Stimulated activated CD8-positive, alpha-beta memory T cell treated with anti-CD3 and anti-CD28 coated beads, Interleukin-7, amount 100 ng/mL, for 24 hours (primary cell): ENCODE measurements around the gene MAP3K20.
"Not testable (repeated sequence)": the region's sequence is repeated elsewhere in the genome, so short reads cannot be mapped to it uniquely, and the experiment has no call there.

Source experiments
- DNase-seq: peaks from one replicate; pipeline ENCODE4 v3.0.0-alpha.2; 2020; ENCODE audit warnings: low read depth

Gene MAP3K20

DNA sequence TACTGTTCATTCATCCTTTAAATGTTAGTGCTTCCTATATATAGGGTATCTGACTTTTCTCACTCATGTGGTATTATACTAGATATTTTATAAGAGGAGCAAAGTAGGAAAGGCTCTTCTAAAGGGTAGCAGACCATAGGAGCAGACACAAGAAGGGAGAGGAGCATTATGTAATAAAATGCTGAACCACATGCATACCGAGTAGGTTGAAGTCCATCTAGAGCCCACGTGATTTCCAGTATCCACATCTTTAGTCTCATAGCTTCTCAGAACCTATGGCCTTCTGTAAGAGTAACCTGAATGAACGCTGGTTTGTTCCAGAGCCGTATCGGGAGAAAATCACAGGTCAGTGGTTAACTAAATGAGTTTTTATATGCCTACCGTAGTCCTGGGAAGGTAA is 85.9 kb downstream of the MAP3K20 start:
- DNase-seq: no peak

DNA sequence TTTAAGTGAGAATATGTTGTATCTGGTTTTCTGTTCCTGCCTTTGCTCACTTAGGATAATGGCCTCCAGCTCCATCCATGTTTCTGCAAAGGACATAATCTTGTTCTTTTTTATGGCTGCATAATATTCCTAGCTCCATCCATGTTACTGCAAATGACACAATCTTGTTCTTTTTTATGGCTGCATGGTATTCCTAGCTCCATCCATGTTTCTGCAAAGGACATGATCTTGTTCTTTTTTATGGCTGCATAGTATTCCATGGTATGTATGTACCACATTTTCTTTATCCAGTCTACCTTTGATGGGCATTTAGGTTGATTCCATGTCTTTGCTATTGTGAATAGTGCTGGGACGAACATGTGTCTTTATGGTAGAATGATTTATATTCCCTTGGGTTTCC is 87.7 kb downstream of the MAP3K20 start:
- DNase-seq: not testable (repeated sequence)

DNA sequence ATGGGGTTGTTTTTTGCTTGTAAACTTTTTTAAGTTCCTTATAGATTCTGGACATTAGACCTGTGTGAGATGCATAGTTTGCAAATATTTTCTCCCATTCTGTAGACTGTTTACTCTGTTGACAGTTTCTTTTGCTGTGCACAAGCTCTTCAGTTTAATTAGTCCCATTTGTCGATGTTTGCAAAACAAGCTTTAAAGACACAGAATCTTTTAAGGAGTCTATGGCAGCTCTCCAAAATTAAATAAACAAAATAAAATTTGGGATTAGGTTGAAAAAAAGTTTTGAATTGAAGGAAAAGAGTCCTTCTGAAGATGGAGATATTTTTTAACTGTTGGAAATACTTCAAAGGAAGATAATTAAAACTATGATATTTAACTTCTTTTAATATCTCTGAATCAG is 88.8 kb downstream of the MAP3K20 start:
- no peak for DNase-seq

DNA sequence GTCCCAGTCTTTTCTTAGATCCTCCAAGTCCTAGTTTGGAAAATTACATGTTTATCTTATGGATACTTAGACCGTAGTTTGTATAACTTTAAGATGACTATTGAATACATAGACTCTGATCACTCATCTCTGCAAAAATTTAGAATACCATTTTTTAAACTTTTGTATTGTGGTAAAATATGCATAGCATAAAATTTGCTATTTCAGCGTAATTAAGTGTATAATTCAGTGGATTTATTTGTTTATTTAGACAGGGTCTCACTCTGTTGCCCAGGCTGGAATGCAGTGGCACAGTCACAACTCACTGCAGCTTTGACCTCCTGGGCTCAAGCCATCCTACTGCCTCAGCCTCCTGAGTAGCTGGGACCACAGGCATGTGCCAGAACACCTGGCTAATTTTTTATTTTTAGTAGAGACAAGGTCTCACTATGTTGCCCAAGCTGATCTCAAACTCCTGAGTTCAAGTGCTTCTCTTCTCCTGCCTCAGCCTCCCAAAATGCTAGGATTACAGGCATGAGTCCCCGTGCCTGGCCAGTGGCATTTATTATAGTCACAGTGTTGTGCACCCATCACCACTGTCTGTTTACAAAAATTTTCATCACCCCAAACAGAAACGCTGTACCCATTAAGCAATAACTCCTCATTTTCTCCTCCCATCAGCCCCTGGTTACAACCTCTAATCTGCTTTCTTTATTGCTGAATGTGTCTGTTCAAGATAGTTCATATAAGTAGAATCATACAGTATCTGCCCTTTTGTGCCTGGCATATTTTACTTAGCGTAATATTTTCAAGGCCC is 90.0 kb downstream of the MAP3K20 start:
- DNase-seq: no peak

DNA sequence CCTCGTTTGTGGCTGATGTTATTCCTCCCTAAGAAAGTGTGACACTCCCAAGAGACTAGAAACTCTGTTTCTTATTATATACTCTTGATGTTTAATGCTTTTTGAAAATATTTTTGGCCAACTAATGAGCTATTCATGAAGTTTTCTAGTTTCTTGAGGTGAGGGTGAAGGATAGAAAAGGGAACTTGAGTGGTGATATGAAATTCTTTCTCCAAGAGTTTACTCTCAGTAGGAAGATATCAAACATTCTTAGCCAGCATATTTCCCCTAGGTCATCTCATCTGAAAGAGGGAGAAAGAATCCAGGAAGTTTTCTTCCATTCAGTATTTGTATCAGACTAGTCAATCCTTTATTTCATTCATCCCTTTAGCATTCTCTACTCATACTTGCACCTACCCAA is 95.7 kb downstream of the MAP3K20 start:
- DNase-seq: no peak

DNA sequence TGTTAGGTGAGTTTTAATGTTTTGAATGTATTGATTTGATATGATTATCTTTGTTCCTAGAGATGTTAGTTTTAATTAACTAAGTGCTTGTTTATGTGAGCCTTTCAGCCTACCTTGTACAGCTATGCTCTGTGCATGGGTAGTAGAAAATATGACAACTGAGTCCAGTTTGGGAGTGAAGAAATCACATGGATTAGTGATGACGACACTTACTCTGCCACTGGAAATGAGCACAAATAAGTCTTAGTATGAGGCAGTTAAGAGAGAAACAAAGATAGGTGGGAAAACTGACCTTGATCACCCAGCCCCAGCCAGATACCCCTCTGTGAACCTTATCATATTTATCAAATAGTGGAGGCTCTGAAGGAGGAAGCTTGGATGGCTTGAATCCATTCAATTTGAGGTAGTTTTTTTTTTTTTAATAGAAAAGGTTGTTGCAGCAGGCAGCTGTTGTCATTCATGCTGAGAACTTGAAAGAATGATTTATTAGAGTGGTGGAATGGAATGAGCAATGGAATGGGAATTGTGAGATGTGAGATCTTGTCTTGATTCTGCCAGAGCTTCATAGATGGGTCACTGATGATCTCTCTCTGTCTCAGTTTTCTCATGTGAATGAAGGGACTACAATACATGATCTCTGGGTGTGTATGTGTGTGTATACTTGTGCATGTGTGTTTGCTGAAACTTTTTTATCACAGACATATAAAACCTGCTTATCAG is 96.4 kb downstream of the MAP3K20 start:
- no peak for DNase-seq

DNA sequence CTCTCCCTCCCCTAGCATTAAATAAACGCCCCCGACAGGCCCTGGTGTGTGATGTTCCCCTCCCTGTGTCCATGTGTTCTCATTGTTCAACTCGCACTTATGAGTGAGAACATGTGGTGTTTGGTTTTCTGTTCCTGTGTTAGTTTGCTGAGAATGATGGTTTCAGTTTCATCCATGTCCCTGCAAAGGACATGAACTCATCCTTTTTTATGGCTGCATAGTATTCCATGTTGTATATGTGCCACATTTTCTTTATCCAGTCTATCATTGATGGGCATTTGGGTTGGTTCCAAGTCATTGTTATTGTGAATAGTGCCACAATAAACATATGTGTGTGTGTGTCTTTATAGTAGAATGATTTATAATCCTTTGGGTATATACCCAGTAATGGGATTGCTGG is 98.7 kb downstream of the MAP3K20 start:
- not testable (repeated sequence) for DNase-seq

DNA sequence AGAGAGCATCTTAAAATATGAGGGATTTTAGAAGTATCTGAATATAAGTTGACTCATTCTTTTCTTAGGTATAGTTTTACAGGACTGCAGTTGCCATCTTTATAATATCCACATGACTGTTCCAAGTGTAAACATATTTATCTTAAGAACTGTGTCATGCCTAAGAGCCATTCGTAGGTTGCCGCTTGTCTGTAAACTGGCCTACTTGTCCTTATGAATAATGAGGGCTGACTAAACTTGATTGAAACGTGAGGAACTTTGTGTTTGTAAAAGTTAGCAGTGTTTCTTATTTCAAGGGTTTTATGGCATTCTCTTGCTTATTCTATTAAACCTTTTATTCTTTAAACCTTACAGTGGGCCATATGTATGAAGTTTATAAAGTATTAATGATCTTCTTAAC is 99.6 kb downstream of the MAP3K20 start:
- no peak for DNase-seq

DNA sequence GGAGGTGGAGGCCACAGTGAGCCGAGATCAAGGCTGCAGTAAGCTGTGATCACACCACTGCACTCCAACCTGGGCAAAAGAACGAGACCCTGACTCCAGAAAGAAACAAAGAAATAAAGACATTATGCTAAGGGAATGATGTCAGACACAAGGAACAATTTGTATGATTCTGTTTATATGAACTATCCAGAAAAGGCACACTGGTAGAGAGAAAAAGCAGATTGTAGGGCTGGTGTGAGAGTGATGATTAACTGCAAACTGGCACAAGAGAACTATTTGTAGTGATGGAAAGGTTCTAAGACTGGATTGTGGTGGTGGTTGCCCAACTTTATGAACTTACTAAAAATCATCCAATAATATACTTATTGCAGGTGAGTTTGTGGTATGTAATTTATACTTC is 106.3 kb downstream of the MAP3K20 start:
- DNase-seq: no peak

DNA sequence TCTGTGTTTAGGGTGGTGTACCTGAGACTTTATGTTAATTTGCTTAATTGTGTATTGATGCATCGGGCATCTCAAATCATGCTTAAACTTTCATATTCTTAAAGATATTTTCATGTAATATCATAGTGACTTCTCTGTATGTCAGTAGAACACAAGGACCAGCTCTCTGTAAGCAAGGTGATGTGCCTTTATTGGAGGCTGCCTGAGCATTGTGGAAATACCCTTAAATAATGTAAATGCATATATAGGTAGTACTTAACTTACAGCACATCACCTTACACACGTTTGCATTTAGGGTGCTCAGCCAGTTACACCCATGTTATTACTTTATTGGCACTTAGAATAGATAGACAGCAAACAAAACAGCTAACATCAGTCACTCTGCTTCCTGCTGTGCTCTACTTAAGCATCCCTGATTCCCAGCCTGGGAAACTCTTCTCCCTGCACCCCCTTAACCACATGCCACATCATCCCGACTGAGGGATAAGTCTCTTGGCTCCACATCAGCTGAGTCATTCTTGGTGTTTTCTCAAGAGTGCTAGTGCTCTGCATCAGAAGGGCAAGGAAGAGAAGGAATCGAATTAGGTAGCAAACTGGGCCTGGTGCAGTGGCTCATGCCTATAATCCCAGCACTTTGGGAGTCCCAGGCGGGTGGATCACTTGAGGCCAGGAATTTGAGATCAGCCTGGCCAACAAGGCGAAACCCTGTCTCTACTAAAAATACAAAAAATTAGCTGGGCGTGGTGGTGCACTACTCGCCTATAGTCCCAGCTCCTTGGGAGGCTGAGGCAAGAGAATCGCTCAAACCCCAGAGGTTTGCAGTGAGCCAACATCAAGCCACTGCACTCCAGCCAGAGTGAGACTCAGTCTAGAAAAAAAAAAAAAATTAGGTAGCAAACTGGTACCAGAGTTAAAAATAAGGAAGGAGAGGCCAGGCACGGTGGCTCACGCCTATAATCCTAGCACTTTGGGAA is 108.7 kb downstream of the MAP3K20 start:
- no peak for DNase-seq

DNA sequence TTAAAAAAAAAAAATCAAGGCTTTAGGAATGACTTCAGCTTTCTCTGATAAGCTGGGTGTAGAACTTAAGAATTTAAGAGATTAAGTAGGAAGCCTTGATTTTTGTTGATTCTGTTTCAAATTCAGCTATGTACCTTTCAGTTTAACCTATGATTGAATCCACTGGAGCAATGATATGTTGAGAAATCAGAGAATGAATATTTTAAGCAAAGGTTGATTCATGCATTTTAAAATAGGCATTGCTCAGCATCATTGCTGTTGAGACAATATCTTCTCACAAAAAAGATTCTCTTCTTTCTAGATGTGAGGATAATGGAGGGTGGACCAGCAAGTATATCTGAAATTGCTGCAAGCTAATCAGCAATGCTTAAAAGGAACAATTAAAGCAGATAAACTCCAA is 109.8 kb downstream of the MAP3K20 start:
- no peak for DNase-seq

DNA sequence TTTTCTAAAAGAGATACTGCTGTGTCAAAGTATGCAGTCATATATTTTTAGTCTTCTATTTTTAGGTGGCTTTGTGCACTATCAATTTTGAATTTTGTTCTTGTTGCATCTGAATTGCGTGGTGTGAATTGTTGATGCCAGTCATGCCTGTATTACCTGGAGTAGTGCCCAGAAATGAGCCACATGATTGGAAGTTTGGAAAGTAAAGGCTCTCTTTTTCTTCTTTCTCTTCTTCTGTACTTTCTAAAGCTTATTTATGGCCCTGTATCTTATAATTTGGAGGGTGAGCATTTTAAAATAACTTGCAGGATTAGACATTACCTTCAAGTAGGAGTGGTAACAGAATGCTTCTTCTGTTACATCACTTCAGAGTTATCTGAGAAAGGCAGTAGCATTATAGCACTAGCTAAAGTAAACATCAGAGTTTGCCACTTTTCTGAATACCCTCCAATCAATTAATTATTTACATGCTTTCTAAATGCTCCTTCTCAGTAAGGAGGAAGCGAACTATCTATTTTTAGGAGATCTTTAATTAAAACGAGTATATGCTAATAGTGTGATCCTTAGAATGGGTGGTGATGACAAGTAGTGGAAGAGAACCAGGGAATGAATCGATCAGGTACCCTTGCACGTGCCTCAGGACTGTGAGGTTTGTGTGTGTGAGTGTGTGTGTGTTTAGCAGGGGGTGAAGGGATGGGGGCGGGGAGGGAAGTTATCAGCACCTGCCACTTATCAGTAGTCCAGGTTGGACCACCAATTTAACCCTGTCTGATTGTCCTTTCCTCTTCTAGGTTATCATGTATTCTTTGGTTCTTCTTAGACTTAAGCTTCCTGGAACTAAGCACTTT is 112.5 kb downstream of the MAP3K20 start:
- no peak for DNase-seq

DNA sequence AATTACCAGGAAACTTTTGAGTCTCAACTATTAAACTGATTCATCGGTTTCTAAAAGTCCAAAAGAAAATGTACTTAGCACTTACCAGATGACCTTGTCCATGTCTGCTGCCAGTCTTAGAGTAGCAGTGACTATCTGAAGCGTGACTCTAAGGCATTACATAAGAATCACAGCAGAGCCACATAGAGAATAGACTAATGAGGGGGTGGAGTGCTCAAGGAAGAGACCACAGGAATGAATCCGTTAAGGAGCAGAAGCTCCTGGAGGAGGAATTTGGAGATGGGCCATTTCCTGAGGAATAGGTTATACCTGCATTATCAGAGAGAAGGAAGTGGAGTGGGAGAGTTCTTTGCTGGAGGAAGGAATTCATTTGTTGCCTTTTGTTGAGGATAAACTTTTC is 116.0 kb downstream of the MAP3K20 start:
- no peak for DNase-seq

DNA sequence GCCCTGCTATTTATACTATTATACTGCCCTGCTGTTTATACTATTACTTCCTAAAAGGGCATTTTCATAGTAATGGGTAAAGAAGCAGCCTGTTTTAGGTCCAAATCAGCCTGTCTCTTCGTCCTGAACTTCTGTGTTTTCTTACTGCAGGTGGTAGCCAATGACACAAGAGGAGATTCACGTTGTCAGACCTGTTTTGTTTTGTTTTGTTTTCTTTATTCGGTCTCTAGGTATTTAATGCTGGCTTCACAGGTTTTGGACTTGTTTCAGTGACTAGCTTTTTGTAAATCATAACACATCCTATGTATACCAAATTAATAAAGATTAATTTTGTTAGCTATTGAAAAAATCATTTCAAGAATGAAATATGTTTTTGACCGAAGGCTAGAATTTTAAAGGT is 116.4 kb downstream of the MAP3K20 start:
- no peak for DNase-seq

DNA sequence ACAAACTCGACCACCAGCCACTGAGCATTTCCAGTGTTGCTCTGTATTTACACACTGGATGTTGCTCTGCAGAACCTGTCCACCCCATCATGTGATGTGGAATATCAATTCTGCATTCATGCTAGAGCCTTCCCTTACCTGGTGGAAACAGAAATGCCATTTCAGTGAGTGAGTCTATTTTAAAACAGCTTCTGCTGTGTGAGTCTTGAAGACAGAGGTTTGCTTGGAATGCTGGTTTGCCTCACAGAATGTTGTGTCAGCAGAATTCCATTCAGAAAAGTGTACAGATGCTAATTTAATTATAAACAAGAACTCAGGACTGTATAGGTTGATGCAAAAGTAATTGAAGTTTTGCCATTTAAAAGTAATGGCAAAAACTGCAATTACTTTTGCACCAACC is 118.3 kb downstream of the MAP3K20 start:
- DNase-seq: no peak

DNA sequence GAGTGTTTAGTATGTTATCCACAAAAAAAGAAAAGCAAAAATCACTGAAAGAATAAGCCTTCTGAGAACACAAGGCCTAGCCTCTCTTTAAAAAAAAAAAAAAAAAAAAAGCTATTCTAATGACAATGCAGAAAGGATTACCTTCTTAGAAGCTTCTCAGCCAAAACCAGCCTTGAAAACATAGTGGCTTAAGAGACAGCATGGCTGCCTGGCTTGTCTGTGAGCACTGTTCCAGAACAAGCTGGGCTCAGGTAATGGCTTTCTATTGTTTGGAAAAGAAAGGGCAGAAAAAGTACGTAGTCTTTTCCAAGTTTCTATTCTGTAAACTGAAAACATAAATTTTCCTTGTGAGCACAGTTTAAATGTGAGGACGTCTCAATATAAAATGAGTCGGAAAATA is 119.5 kb downstream of the MAP3K20 start:
- DNase-seq: no peak

DNA sequence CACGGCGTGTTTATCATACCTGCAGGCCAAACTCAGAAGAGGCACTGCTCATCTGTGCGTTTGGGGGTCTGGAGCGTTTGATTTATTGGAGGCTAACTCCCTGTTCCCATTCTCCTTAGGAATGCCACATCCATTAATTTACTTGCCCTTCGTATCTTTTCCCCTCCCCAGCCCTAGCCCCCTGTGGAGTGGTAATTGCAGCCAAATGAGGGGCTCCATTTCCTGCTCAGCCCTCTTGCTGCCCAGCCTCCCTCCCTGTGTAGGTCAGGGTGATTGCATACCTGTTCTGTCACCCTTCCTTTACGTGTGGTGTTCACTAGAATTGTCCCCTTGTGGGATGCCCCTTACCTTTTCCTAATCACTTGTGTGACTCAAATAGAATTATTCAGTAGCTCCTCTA is 120.4 kb downstream of the MAP3K20 start:
- no peak for DNase-seq

DNA sequence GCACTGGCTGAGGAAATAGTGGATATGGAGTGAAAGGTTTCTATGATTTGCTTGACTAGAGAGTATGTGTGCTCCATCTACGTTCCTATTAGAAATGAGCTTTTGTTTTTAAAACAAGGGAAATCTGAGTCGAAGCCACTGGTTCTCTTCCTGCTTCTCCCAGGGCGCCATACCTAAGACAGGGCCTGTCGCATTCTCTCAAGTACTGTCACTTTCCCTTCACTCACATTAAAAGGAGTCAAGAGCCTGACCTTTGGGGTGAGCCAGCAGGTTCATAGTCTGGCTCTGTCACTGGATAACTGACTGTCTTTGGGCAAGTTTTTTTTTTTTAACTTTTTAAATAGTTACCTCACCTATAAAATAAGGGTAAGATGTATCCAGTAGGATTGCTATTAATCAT is 121.0 kb downstream of the MAP3K20 start:
- no peak for DNase-seq

DNA sequence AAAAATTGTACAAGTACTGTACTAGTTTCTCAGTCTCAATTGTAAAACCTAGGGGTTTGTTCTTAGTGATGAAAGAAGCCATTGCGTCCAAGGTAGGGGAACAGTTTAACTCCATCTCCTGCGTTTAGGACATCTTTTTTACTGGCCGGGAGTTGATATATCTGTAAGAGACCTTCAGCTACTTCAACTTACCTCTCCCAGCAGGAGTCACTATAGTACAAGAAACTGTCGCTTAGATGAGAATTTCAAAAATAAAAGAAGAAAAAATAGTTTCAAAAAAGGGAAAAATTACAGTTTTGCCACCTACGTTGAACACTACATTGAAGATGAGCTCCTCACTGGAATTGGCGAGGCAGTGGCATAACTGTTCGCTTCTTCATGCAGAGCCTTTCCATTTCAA is 122.7 kb downstream of the MAP3K20 start:
- DNase-seq: no peak

DNA sequence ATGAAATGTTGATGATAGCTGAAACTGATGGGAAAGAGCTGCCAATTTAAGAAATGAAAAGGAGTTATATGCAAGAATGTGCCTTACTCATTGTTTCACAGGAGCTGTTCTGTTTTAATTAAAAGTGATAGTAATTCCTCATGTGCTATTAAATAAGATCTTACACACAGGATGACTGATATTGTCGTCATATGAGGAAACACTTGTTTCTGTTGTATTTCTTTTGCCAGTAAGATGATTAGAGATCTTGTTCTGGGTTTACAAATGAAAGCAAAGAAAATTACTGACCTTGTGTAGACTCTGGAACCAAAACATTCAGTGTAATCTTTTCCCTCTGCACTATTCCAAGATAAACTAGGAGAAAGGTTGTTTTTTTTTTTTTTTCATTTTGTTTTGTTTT is 123.6 kb downstream of the MAP3K20 start:
- no peak for DNase-seq

DNA sequence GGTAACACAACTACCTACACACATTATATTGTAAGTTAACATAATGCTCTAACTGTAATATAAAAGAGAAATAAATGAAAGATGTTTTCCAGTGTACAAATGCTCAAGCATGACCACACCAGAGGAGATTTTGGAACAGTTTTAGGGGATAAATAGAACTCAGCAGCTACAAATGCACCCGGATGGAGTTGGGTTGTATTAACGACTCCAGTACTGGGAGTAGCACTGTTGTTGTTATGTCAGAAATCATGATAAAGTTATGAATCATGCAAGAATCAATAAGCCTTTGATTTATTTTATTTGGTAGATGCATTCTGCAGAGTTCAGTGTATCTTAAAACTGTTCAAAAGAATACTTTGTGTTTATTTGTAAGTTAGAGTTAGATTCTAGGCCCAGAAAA is 126.9 kb downstream of the MAP3K20 start:
- DNase-seq: no peak

DNA sequence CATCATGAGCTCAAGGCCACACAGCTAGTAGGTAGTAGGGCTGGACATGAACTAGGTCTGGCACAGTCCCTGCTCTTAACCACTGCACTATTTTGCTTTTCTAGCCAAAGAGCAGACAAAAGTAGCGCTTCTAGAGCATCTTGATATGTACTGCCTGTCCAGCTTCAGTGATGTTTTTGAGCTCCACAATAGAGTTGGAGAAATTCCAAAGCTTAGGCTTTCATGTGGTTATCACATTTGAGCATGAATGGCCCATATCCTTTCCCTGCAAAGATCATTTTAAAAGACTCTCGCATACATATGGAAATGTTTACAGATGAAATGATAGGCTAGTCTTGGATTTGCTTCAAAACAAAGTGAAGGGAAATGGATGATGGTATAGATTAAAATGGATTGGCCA is 128.7 kb downstream of the MAP3K20 start:
- no peak for DNase-seq
